ENCODE measurements around the gene FAM9B.
"Not testable (repeated sequence)": the region's sequence is repeated elsewhere in the genome, so short reads cannot be mapped to it uniquely, and the experiment has no call there.

FAM9B gene

DNA sequence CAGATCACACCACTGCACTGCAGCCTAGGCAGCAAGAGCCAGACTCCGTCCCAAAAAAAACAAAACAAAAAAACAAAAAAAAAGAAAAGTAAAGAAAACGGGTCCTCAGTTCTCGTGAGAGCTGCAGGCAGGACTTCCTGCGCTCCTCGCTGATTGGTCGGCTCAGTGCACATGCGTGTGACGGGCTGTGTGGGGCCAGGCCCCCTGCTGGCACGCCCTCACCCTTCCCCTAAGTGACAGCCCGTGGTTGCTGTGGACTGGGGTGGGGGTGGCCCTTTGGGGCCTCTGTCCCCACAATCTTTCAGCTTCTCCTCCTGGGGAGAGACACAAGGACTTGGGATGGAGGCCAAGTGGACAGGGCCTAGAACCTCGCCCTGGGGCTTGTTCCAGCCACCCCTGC lies at the start of gene FAM9B:
TSS of gene FAM9B (minus strand) at position 139 of the 400 bp plus-strand sequence. CDS start 1,141 bp downstream, outside the sequence.
- no peak for DNase-seq

DNA sequence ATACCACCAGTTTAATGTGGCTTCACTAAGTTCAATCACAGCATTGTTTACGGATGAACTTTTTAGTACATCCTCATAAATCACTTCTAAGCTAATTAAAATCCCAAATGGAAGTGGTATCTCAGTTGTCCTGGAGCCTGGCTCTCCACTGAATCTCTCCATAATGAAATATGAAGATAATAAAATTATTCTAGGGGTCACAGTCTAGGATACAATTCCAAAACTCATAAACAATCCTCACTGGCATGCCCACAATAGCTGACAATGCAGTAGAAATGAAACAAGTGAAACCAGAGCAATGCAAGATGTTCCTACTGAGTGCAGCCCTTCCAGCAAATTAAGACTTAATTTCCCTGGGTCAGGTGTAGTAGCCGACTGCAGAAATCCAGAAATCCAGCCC lies 47.3 kb upstream of the FAM9B start:
- no peak for DNase-seq

- DNase-seq, result no peak
Observed at GRCh38 chrX:9074326-9074725, 40.4 kb upstream of the FAM9B start.

- no peak for DNase-seq
Observed at GRCh38 chrX:9072281-9072680, 38.4 kb upstream of the FAM9B start.

- DNase-seq, result no peak
Observed at GRCh38 chrX:9071031-9071650, 37.2 kb upstream of the FAM9B start.

- no peak for DNase-seq
Observed at GRCh38 chrX:9069573-9069972, 35.6 kb upstream of the FAM9B start.

GRCh38 chrX:9064694-9065093 lies 30.8 kb upstream of the FAM9B start:
- DNase-seq, result no peak

DNA sequence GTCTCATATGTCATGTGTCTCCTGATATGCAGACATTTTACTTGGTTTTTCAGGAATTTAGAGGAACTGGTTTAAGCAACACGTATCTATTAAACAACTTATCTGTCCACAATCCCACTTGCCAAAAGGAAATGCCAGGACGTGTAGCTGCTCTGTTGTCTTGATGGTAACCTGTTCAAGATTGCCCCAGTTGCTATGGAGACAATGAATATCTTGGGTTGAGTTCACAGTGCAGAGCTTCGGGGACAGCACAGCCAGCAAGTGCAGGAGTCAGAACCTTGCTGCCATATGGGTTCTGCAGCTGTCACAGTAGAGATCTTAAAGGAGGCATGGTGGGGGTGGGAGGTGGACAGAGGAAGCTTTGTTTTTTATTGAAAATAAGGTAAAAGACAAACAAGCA lies 28.7 kb upstream of the FAM9B start:
- no peak for DNase-seq

GRCh38 chrX:9055354-9055753 lies 21.4 kb upstream of the FAM9B start:
- DNase-seq, result peak; percentile 25 to 50 (median 36)

GRCh38 chrX:9052081-9052480 lies 18.2 kb upstream of the FAM9B start:
- no peak for DNase-seq

GRCh38 chrX:9050331-9050730 lies 16.4 kb upstream of the FAM9B start:
- DNase-seq, result no peak

DNA sequence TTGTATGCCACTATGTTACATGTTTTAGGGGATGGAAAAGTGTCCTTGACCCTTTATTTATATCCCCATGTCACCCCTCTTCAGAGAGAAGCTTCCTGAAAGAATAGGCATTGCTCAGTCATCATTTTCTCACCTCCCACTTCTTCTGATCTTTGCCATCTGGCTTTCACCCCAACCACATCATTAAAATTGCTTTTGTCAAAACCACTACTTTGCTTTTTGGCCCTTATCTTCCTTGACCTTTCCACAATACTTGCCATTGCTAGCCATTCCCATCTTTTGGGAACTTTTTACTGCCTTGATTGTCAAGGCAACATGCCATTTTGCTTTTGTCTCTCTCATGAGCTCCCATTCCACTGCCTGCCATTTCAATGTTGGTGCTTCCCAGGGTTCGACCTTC lies 14.9 kb upstream of the FAM9B start:
- no peak for DNase-seq

DNA sequence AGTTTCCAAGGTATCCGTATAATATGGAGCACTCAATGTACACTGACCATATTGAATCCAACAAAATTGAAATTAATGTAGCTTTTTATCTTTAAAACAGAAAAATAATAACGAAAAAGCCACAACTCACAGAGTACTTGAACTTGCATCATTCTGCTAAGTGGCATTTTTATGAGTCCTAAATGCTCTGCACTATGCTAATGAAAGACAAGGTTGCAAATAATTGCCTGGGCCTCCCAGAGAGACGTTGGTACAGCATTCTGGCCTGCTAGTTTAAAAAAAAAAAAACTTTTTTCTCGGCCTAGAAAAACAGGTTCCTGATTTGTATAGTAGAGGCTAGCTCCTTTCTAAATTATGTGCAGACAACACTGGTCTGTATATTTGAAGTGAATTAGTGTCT lies 4.3 kb upstream of the FAM9B start:
- no peak for DNase-seq

- DNase-seq, result no peak
Observed at GRCh38 chrX:9037296-9037695, 3.4 kb upstream of the FAM9B start.

DNA sequence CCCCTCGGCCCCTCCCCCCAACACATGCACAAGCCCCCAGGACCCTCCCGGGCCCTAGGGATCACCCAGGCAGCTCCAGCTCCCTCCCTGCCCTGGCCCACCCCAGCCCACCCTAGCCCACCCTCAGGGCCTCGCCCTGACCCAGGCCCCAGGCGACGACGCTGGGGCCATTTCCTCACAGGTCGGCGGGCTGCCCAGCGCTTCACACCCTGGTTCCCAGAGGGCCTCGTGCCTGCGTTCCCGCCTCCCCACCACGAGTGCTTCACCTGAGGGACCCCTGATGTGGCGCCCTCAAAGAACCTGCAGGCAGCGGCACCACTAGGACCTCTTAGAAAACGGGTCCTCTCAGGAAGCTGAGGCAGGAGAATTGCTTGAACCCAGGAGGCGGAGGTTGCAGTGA lies 341 bp downstream of the FAM9B start:
- DNase-seq, result no peak

DNA sequence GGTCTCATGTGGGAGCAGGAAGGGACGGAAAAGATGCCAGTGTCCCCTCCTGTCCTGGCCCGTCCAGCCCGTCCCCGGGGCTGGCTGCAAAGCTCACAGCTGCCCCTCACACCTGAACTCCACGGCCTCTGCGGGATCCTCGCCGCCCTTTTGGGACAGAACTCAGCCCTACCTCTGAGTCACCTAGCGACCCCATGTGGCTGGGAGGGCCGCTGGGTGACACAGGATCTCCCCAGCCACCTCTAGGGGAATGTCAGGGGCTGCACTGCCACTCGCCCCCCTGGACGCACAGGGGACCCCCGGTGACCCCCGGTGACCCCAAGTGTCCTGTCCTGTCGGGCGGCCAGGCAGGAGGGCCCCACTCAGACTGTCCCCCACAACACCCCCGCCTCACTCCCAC lies 748 bp downstream of the FAM9B start:
- no peak for DNase-seq

DNA sequence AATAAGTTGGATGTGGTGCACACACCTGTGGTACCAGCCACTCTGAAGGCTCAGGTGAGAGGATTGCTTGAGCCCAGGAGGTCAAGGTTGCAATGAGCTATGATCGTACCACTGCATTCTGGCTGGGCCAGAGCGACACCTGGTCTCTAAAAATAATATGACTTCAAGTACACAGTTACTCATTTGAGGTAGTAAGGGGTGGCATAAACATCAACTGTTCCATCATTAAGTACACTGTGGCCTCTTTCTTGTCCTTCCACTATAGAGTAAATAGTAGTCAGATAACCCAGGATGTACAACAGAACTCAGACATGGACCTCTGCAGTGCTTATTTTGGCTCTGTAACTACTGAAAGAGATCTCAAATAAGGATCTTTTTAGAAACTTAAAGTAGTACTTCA lies 10.6 kb downstream of the FAM9B start:
- DNase-seq, result no peak

- DNase-seq, result no peak
Observed at GRCh38 chrX:9019151-9019550, 14.8 kb downstream of the FAM9B start.

DNA sequence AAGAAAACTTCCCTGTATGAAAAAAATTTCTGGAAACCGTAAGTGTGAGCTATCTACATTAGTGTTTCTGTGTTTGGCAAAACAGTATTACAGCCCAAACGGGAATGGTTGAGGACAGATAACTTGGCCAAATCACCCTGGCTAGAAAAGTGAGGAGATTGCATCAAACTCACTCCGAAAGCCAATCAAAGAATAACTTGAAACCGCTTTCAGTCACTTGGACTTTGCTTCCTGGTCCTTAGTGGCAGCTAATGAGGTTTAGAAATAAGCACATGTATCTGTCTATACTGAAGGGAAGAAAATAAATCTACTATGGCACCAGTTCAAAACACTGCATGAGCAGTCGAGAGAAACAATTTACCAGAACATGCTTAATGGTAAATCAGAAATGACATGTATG lies 15.6 kb downstream of the FAM9B start:
- DNase-seq, result not testable (repeated sequence)

DNA sequence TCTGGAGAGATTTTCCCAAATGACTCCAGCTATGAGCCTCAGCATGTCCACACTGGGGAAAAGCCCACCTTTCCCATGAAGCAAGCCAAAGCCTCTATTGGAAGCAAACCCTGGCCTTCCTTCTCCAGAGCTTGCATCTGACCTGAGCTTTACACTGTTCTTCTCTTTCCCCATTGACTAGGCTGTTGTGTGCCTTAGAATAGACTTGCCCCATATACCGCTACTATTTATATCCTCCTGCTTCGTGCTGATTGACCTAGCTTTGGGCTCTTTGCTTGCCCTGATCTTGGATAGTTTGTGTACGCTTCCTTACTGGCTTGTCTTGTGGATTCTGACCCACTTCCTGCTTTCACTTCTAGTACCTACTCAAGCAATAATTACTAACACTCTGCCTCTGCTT lies 30.9 kb downstream of the FAM9B start:
- DNase-seq, result peak in 1 of 3 donors; percentile 6

GRCh38 chrX:8988446-8988845 lies 45.5 kb downstream of the FAM9B start:
- DNase-seq, result peak in 2 of 3 donors; percentile 7 to 10

DNA sequence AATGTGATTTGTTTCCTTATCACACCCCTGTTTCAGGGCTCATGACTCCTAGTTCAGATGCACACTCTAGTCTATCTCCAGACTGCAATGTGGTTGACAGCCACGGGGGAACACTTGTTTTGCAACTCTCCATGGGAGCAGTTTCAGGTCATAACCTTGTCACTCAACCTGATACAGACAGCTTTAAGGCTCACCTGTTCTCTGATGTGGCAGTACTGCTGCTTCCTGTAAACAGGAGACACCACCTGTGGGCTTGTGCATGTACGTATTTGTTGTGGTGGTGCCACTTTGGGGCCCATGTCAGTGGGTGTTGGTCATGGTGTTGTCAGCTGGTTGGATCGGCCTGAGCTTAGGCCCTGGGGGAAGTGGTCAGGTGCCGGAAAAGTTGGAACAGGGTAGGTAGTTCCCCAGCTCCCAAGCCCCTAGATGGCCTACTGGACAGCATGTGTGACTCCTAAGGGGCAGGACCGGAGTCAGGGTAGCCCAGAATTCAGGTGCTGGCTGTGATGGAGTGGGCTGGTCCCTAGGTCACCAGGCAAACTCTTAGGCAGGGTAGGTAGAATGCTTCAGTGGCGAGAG lies 46.2 kb downstream of the FAM9B start:
- no peak for DNase-seq

DNA sequence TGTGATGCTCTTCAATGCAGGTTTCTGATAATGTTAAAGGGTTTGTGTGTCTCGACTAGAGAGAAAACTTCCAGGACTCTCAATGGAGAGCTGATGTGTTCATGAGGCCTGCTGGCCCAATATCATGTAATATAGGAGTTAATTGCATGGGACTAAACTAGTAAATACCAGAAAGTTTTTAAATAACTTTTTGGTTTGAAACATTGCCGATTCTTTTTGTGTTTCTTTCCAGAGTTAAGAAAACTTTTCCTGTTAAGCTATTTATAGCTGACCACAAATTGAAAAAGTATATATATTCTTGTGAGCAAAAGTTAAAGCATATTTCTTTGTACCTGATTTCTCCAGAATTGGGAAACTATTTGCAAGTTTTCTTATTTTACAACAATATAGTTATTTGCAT lies 49.7 kb downstream of the FAM9B start:
- no peak for DNase-seq

- no peak for DNase-seq
Observed at GRCh38 chrX:8981723-8982122, 52.2 kb downstream of the FAM9B start.

- peak; percentile 52 to 63 (median 55) for DNase-seq
Observed at GRCh38 chrX:8980756-8981155, 53.2 kb downstream of the FAM9B start.
